ENCODE results near the gene RPA1.

RPA1 gene

DNA sequence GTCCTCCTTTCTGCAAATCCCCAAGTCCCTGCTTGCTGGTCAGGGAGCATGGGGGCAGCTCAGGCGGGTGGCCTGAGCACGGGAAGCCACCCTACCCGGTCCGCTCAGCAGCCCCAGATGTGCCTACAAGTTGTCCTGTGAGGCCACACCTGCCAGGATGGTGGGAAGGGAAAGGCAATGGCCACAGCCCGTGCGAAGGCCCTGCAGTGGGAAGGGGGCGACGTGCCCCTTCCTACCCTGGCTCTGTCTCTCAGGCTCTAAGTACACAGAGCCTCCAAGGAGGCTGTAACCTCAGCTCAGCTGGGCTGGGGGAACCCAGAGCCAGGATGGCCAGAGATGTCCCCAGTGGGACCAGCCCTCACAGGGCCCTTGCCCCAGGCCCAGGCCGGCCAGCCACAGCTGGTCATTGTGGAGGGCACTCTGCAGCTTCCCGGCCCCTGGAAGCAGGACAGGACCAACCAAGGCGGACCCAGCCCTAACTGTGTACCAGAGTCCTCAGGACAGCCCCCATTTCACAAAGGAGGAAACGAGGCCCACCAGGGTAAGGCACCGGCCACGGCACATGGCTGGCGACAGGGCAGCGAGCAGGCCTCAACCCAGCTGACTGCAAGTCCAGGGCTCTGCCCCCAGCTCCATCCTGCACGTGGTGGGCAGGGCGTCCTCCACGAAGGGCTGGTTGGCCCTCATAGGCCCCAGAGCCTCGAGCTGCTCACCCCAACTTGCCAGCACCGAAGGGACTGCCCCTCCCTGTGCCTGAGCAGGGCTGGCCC is 113.0 kb downstream of the RPA1 start:
- no peak overlapping the region for H3K4me3 ChIP-seq (ENCODE audit: low read depth, low read length)
- no peak for DNase-seq (ENCODE audit: low read depth, low spot score)
- POLR2A ChIA-PET: no interaction called here
- CTCF ChIA-PET: no interaction called here
- TF ChIP-seq, protein P1, sequence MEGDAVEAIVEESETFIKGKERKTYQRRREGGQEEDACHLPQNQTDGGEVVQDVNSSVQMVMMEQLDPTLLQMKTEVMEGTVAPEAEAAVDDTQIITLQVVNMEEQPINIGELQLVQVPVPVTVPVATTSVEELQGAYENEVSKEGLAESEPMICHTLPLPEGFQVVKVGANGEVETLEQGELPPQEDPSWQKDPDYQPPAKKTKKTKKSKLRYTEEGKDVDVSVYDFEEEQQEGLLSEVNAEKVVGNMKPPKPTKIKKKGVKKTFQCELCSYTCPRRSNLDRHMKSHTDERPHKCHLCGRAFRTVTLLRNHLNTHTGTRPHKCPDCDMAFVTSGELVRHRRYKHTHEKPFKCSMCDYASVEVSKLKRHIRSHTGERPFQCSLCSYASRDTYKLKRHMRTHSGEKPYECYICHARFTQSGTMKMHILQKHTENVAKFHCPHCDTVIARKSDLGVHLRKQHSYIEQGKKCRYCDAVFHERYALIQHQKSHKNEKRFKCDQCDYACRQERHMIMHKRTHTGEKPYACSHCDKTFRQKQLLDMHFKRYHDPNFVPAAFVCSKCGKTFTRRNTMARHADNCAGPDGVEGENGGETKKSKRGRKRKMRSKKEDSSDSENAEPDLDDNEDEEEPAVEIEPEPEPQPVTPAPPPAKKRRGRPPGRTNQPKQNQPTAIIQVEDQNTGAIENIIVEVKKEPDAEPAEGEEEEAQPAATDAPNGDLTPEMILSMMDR (IDR thresholded peaks at IDR 0.05; ENCODE audit: insufficient read depth, low read length, missing control alignments): no peak

DNA sequence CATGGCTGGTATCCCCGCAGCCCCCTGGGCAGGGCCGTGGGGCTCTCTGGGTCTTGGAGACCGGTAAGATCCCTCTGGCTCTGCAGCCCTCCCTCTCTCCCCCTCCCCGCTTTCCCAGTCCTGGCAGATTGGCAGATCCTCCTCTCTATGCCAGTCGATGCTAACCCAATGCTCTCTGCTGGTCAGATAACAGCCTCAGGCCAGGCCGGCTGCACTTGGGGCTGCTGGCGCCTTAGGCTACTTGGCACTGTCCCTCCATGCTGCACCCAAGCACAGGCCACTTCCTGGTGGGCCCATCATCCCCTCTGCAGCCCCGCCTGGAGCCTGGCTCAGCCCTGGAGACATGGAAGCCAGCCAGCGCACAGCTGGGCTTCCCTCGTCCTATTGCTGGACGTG is 113.6 kb downstream of the RPA1 start:
- TF ChIP-seq, protein P1 (IDR thresholded peaks at IDR 0.05; ENCODE audit: insufficient read depth, low read length, missing control alignments): no peak
- CTCF ChIA-PET: interaction anchor here (0.9 kb wide), 1 partner anchor 82 kb away, joined by 3 read pairs; the partner anchor contains the start of gene RTN4RL1
- POLR2A ChIA-PET: no interaction called here
- no peak for DNase-seq (ENCODE audit: low read depth, low spot score)
- no peak overlapping the region for H3K4me3 ChIP-seq (ENCODE audit: low read depth, low read length)

DNA sequence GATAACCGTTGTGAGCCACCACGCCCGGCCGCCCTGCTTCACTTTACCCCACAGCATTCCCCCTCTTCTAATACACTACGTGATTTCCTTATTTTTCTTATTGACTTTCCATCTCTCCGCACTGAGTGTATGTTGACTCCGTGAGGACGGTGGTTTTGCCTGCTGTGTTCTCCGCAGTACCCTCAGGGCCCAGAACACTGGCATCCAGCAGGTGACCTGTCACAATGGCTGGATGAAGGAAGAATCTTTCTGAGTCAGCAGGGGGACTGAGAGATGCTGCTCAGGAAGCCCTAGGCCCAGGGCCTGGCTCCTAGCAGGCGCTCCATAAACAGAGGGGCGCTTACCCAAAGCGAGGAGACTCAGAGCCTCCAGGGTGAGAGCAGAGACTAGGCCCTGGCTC is 115.8 kb downstream of the RPA1 start:
- no peak for DNase-seq (ENCODE audit: low read depth, low spot score)
- TF ChIP-seq, protein P1 (IDR thresholded peaks at IDR 0.05; ENCODE audit: insufficient read depth, low read length, missing control alignments): no peak
- H3K4me3 ChIP-seq (ENCODE audit: low read depth, low read length): no peak overlapping the region
- ChIA-PET POLR2A (no interaction called here), CTCF (no interaction called here)

DNA sequence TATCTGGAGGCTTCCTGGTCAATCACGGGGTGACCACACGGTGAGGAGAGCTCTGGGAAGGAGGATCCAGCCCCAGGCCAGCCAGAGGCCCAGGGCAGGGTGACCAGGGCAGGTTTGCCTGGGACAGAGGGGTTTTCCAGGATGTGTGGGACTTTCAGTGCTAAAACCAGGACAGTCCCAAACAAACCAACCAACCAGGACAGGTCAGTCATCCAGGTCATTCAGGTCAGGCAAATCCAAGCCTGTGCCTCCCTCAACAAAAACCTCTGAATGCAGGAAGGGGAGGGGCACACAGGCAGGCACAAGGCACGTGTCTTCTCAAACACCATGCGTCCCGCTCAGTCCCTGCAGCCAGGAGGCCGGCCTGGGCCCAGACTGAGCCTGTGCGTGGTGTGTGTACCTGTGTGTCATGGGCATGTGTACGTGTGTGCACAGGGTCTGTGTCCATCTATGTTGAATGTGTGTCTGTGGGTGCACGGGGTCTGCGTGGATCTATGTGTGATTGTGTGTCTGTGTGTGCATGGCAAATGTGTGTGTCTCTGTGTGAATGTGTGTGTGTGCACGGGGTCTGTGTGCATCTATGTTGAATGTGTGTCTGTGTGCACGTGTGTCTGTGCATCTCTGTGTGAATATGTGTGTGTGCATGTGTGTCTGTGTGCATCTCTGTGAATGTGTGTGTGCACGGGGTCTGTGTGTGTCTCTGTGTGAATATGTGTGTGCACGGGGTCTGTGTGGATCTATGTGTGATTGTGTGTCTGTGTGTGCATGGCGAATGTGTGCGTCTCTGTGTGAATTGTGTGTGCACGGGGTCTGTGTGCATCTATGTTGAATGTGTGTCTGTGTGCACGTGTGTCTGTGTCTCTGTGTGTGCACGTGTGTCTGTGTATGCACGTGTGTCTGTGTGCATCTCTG is 116.5 kb downstream of the RPA1 start:
- TF ChIP-seq, protein P1 (IDR thresholded peaks at IDR 0.05; ENCODE audit: insufficient read depth, low read length, missing control alignments): no peak
- no peak overlapping the region for H3K4me3 ChIP-seq (ENCODE audit: low read depth, low read length)
- POLR2A ChIA-PET: no interaction called here
- no peak for DNase-seq (ENCODE audit: low read depth, low spot score)
- CTCF ChIA-PET: no interaction called here

DNA sequence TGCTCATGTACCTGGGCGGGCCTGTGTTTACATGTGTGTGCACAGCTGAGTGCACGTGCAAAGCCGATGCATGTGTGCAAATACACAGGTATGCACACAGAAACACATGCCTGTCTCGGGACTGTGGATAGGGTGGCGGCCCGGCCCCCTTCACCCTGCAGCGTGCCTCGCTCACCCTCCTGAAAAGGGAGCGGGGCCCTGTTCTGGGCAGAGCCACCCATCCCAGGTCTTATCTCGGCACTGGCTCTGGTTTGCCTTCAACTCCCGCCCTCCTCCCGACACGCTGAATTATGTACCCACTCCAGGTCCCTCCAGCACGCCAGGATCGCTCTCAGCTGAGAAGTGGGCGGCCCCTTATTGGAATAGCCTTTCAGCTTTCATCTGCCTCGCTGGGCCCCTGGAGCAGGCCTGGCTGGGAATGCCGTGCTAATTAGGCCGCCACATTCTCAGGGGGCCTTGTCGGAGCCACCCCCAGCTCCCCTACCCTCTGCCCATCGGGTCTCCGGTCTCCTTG is 117.5 kb downstream of the RPA1 start:
- TF ChIP-seq, protein P1 (IDR thresholded peaks at IDR 0.05; ENCODE audit: insufficient read depth, low read length, missing control alignments): no peak
- H3K4me3 ChIP-seq (ENCODE audit: low read depth, low read length): no peak overlapping the region
- ChIA-PET POLR2A (no interaction called here), CTCF (no interaction called here)
- no peak for DNase-seq (ENCODE audit: low read depth, low spot score)

All from AG04449 (cell line).